HG03135 (cell line): ENCODE data around the gene AIRE.
A peak's percentile ranks its signal among the peaks of the same experiment; 100 is the strongest.
"Not testable (repeated sequence)": the region's sequence is repeated elsewhere in the genome, so short reads cannot be mapped to it uniquely, and the experiment has no call there.

Experiments
- ATAC-seq: cut with Tn5 transposase; IDR thresholded peaks from one replicate; pipeline ENCODE4 v1.9.1; 2021; ENCODE audit warnings: mild to moderate bottlenecking, moderate library complexity; ENCODE audit not compliant: unreplicated experiment

The AIRE gene

DNA sequence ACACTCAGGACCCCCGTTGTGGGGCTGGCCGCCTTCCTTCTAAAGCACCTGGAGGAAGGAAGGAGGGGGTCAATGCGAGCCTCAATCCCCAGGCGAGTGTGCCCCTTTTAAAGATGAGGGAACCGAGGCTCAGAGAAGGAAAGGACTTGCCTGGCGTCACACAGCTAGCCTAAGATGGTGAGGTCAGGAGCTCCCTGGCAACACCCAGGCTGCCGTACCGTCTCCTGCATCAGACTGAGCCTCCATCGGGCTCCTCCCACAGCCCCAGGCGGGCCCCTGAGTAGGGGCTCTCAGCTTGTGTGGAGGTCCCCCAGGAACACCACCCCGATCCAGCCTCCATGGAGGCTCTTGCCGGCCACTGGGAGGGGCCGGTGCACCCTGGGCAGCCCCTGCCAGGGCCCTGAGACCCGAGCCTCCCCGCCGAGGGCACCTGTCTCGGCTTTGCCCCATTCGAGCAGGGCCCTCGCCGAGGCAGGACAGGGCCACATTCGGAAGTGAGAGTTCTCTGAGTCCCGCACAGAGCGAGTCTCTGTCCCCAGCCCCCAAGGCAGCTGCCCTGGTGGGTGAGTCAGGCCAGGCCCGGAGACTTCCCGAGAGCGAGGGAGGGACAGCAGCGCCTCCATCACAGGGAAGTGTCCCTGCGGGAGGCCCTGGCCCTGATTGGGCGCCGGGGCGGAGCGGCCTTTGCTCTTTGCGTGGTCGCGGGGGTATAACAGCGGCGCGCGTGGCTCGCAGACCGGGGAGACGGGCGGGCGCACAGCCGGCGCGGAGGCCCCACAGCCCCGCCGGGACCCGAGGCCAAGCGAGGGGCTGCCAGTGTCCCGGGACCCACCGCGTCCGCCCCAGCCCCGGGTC, at the start of gene AIRE:
Gene AIRE (plus strand): TSS at position 739 of the 855 bp plus-strand sequence. CDS start 131 bp downstream, outside the sequence.
- no peak for ATAC-seq

DNA sequence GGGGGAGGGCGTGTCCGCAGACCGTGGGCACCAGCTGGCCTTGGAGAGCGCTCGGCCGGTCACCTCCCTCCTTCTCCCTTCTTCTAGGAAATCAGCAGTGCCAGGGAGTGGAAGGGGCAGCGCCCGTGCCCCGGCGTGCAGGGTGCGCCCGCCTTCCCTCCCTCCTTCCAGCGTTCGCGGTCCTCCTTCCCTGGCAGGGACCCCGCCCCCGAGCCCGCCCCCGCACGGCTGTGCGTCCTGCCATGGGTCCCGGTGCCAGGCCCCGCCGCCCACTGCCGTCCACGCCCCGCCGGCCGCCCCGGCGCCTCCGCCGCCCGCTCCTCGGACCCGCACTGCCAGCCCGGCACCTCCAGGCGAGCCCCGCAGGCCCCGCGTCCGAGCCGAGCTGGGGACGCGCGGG, 45.3 kb upstream of the AIRE start:
- ATAC-seq, result not testable (repeated sequence)

DNA sequence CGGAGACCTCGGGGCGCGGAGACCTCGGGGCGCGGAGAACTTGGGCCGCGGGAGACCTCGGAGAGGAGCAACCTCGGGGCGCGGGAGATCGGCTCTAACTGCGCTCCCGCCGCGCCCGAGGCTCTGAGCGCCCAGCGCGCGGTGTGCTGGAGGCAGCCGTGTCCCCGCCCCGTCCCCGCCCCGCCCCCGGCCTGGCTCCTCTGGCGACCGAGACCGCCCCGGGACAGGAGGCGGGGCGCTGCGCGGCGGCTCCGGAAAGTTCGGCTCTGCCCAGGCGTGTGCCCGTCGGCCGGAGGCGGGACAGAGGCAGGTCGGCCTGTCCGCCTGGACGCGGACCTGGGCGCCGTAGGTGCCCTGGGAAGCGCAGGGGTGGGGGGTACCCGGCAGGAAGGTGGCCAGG, 44.8 kb upstream of the AIRE start, which contains the start of gene ICOSLG:
Gene ICOSLG (minus strand): TSS at position 102 of the 400 bp plus-strand sequence. CDS start 126 bp downstream, outside the sequence.
- peak; percentile 34 for ATAC-seq

DNA sequence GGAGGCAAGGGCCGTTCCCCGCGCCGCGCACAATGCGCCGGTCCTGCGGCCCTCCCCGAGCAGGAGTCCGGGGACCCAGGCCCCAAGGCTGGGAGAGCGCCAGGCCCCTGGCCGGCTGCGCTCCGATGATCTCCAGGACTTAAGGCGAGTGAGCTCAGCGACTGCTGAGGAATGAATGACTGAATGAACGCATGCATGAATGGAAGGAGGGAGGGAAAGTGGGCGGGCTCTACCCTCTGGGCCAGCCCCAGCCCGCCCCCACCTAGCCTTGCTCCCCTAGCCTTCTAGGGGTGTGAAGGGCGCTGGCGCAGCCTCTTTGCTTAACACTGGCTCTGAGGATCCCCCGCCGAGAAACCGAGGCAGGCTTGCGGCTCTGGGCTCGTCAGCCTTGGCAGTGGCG, 44.4 kb upstream of the AIRE start:
- ATAC-seq, result peak; percentile 44

DNA sequence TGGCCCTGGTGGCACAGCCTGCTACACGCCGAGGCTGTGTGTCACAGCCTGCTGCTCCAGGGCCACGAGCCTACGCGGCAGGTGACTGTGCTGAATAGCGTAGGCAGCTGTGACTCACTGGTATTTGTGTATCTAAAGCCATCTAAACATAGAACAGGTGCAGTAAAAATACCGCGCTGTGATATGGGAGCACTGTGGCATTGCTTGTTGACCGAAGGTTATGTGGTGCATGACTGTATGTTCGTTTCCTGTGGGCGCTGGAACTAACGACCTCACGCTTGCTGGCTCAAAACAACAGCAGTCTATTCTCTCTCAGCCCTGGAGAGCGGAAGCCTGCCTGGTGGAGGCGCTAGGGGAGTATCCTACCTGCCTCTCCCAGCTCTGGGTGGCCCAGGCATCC, 41.7 kb upstream of the AIRE start:
- ATAC-seq, result peak; percentile 50

DNA sequence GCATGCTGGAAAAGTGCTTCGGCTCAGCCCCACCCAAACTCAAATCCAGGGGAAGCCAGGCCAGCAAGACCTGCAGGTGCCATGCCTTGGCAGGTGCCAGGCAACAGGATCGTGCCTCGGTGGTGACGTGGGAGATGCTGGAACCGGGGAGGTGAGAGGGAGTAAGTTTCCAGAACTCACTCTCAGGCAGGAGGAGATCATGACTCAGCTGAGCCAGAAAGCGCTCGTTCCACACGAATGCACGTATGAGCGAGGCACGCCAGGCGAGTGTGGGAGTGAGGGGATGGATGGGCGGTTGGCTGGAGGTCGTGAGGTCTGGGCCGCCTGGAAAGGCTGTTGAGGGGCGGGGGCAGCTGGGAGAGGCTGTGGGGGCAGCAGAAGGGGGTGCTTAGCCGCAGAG, 37.8 kb upstream of the AIRE start:
- not testable (repeated sequence) for ATAC-seq

DNA sequence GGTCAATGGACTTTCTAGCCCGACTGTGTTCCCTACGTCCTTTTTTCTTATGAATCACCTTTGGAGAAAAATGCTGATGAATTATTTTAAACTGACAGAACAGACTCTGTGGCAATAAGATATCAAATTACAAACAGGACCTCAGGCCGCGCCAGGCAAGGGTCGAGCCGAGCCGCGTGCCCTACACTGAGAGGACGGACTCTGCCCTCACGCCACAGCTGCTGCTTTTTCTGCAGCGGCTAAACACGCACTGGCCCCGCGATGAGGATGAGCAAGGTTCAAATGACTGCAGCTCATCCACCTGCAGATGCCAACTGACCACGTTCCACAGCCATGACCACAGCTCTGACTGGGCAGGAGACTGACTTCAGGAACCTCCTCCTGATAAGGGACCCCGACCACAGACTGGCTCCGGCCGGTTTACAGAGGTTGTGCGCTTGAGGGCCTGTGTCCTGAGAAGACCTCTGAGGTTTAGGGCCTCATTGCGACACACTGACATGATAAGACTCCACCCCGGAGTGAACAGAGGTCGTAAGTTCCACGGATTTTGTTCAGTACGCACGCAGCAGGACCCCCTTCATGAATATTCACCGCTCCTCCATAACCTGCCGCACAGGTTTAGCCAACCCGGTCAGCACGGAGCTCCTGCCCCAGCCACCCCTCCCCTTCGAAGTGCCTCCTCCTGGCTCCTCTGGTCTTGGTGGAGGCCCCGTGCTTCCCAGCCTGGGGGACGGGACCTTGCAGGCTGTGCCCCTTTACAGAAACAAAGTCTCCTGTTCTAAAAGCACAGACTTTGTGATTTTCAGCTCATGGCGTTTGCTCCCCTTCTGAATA, 36.3 kb upstream of the AIRE start:
- ATAC-seq, result not testable (repeated sequence)

DNA sequence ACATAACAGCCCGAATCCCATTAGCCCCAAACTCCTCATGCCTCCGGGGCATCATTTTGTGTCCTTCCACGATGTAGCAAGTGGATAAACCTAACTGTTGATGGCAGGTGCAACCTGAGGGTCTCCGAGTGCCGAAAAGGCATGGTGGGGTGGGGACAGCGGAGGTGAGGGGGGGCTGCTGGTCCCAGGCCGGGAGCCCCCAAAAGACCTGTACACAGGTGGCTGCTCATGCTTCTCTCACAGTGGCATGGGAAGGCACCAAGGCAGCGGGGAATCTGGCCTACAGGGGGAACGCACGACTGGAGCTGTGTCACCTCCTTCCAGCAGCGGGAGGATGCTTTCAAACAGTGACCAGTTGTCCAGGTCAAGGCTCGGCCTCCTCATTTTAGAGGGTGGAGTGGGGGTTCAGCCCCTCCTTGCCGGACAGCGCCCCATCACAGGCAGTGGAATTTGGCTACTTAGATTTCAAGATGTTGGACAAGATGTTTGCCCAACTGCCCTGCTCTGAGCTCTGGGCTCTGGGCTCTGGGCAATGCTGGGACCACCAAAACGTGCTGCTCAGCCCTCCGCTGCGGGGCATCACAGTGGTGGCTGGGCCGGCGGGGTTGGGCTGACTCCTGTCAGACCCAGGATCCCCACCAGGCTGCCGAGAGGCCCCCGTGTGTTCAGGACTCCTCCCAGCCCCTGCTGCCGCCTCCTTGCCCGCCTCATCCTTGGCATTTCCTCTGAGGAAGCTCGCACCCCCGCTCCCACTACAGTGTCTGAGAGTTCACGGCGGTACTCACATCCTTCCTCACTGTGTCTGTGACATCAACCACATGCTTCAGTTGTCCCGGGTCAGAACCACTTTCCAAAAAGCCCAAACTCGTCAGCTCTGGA, 31.6 kb upstream of the AIRE start:
- ATAC-seq, result no peak

DNA sequence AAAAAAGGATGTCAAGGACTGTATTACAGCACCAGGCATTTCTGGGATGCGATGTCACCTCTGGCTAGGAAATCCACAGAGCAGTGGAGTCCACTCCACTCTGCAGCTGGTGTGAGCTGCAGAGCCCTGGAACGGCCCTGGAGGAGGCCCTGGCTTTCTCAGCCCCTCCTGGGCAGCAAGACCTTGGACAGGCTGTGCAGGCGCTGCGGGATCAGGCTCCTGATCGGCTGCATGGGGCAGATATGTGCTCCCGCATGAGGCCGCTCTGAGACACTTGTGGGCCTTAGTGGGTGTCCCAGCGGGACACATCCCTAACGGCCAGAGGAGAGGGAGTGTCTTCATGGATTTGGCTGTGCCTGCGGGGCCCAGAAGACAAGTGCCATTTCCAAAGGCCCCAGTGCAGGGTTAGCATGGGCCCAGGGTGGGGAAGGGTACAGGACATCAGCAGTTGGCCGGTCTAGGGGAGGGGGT, 30.1 kb upstream of the AIRE start:
- ATAC-seq, result no peak

DNA sequence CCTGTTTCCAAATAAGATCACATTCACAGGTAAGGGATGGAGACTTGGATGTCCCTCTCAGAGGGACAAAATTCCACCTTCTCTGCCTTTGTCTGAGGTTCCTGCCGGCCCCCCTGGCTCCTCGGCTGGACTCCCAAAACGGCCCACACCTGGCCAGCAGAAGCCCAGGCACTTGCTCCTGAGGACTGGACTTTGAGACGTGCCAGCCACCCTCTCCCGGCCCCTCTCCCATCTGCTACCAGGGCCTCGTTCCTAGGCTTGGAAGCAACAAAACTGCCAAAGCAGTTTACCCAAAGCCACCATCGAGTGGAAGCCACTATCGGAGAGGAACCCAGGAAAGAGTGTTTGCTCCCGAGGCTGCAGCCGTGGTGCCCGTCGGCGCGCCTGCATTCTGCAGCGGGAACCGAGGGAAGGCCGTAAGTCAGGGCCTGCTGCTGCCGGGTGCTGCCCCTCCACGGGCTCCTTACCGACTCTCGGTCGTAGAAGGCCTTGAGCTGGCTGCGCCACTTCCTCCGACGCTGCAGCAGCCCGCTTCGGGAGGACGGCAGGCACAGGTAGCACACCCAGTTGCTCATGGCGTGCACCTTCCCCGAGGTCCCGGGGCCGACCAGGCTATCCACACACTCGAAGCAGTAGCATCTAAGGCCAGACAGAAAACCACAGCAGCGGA, 27.5 kb upstream of the AIRE start:
- no peak for ATAC-seq

DNA sequence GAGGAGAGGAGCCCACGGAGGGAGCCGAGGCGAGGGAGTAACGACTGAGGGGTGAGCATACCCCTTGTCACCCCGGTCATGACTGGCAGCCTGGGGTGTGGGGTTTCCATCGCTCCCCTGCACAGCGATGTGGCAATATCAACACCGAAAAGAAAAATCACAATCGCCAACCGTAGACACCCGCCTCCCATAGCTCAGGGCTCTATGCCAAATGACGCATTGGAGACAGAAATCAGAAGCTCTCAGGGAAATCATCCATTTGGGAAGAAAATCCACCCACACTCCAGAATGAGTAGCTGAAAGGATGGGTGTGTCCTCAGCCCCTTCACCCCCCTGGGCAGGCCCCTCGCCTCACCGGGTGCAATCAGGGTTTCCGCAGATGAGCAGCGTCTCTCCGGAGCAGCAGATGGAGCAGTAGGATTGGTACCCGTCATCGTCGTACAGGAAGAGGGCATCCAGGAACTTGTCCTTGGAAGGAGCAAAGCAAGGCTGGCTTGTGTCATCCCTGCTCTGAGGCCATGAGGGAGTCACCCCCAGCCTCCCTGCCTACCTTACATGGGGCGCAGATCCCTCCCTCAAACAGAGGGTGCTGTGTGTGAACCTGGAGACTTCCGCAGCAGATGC, 26.5 kb upstream of the AIRE start:
- no peak for ATAC-seq

DNA sequence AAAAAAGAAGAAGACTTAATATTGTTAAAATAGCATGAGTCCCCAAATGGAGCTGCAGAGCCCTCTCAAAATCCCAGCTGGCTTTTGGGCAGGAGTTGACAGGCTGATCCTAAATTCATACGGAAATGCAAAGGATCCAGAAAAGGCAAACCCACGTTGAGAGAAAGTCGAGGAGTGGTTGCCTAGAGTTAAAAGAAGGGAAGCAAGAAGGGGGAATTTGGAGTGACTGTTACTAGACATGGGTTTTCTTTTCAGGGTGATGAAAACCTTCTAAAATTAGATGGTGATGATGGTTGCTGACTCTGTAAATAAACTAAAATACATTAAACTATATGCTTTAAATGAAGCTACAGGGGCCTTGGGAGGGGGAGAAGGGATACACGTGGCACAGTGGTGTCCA, 25.6 kb upstream of the AIRE start:
- no peak for ATAC-seq

DNA sequence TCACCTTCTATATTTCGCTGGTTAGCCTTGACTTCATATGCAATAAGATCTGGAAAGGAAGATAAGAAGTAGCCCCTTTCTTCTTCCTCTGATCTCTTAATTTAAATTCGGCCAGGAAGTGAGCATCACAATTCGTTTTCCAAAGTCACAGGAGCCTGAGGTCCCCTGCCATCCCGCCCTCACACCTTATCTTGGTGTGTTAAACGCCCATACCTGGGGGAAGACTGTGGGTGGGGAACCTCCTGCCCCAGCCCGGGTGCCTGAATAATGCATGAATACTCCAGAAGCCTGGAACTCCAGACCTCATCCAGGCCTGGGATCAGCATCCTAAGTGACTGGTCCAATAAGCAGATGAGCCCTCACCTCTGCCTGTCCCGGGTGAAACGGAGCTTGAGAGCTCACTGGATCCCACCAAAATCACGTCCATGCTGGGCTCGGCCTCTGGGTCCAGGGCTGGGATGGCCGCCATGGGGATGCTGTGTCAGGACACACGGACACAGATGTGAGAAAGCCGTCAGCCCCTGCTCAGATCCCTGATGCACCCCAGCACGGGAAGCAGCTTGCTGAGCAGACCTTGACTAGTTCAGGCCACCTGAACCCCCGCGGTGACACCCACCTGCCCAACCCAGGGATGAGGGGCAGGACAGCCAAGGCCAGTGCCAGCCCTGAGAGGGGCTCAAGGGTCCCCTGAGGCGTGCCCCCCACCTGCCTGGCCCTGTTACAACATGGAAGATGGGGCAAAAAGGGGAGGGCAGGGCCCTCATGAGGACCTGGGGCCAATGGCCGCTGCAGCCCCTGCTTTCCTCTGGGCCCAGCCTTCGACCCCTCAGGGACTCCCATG, 24.7 kb upstream of the AIRE start:
- ATAC-seq, result no peak

DNA sequence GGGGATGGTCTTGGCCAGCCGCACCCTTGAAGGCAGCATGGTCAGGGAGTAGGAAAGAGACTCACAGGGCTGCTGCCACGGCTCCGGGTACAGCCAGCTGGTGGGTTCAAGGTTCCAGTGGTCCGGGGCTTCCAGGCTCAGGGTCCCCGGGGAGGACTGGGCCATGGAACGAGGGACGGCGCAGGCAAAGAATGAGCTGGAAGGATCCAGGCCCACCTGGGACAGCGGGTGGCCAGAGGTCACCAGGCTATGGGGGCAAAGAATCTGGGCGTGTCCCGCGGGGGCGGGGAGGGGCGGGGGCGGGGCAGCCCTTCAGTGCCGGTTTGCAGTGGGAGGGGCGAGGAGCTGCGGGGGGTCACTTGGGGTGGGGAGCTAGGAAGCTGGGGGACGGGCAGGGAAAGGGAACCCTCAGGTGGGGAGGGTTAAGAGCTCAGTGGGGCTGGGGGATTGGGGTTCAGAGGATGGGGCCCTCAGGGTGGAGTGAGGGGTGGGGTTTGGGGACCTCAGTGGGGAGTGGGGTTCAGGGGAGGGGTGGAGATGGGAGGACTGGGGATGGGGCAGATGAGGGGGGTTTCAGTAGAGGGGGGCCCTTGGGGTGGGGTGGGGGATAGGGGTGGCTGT, 23.9 kb upstream of the AIRE start, which contains the start of gene DNMT3L:
Gene DNMT3L (minus strand): TSS at position 223 of the 621 bp plus-strand sequence. CDS start 638 bp downstream, outside the sequence.
- no peak for ATAC-seq

DNA sequence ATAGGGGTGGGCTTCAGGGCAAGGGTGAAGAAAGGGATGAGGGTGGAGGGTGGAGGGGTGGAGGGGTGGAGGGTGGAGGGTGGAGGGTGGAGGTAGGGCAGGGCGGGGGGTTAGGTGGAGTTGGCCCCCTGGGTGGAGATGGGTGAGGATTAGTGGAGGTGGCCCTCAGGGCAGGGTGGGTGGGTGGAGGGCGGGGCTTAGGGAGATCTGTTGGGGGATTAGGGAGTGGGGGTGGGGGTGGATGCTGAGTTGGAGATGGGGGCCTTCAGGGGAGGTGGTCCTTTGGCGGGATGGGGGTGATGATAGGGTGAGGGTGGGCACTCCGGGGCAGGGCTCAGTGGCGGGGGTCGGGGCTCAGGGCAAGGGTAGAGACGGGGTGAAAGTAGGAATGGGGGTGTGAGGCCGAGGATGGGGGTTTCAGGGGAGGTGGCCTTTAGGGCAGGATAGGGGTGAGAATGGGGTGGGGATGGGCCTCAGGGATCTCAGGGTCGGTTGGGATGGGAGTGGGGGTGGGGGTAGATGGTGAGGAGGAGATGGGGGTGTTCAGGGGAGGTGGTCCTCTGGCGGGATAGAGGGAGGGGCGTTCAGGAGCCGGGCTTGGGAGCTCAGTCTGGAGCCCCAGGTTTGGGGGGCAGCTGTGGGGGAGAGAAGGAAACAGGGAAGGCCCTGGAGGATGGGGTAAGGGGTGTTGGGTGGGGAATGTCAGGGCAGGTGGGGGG, 23.2 kb upstream of the AIRE start:
- no peak for ATAC-seq

DNA sequence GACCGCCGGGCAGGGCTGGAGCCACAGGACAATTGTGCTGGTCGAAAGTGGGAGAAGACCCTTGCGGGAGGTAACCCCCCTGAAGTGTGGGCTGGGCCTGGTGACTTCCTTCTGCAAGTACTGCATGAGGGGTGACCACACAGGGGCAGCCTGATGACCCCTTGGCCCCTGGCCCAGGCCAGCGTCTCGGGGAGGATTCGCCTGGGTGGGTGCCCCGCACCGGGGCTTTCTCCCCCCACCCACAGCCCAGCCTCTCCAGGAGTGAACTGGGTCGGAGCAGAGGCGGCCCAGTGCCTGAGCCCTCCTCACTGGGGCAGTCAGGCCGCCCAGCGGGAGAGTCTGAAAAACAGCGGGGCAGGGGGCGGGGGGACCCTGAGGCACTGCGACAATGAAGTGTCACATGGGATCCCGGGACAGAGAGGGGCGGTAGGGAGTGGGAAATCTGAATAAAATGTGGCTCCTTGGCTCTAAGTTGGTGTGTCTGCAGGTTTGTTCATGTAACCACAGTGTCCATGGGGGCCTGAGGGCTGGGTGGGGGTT, 22.4 kb upstream of the AIRE start:
- no peak for ATAC-seq

DNA sequence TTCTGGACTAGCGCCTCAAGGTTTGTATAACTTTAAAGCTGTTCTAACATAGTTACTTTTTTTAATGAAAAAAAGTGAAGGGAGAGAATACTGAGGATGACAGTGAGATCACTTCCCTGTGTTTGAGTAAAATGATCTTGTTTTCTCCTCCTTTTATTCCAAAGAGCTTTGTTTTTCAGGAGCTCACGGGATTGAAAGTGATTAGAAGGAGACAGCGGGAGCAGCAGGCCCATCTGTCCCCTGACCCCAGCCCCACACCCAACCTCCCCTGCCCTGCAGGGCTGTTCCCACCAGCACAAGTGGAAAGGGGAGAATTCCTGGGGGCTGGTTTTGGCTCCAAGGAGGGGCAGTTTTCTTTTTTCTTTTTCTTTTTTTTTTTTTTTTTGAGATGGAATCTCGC, 21.9 kb upstream of the AIRE start:
- no peak for ATAC-seq
